ENCODE measurements around the gene FBXO47.

DNA sequence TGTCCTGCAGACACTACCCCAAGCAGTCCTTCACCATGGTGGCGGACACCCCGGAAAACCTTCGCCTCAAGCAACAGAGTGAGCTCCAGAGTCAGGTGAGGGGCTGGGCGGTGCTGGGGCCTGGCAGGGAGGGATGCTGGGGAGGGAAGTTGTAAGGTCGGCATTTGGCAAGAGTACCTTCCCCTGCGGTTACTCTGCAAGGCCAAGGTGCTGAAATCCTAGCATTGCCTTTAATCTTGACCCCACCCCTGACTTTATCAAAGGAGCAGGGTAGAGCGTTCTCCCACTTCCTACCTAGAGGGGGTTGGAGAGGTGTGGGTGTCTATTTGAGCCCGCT is 76.8 kb downstream of the FBXO47 start:
- TF ChIP-seq, protein P1, sequence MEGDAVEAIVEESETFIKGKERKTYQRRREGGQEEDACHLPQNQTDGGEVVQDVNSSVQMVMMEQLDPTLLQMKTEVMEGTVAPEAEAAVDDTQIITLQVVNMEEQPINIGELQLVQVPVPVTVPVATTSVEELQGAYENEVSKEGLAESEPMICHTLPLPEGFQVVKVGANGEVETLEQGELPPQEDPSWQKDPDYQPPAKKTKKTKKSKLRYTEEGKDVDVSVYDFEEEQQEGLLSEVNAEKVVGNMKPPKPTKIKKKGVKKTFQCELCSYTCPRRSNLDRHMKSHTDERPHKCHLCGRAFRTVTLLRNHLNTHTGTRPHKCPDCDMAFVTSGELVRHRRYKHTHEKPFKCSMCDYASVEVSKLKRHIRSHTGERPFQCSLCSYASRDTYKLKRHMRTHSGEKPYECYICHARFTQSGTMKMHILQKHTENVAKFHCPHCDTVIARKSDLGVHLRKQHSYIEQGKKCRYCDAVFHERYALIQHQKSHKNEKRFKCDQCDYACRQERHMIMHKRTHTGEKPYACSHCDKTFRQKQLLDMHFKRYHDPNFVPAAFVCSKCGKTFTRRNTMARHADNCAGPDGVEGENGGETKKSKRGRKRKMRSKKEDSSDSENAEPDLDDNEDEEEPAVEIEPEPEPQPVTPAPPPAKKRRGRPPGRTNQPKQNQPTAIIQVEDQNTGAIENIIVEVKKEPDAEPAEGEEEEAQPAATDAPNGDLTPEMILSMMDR (IDR thresholded peaks at IDR 0.05 in 4 of 5, conservative IDR thresholded peaks at IDR 0.05 in 1 of 5), result no peak
- TF ChIP-seq POLR2A (IDR thresholded peaks at IDR 0.05), result no peak
